NCI-H2227 (cell line): ENCODE data around the gene TEX48.

Experiments
- DNase-seq: peaks from one replicate; lab custom pipeline; 2025; ENCODE audit not compliant: unreplicated experiment; lab: John Stamatoyannopoulos, UW

TEX48 gene

GRCh38 chr9:114694146-114694545, 12.2 kb upstream of the TEX48 start:
- DNase-seq = no peak

- no peak for DNase-seq
These were observed 11.4 kb upstream of the TEX48 start for GRCh38 chr9:114693248-114693855.

- DNase-seq = no peak
These were observed 9.9 kb upstream of the TEX48 start for GRCh38 chr9:114691956-114692295.

DNA sequence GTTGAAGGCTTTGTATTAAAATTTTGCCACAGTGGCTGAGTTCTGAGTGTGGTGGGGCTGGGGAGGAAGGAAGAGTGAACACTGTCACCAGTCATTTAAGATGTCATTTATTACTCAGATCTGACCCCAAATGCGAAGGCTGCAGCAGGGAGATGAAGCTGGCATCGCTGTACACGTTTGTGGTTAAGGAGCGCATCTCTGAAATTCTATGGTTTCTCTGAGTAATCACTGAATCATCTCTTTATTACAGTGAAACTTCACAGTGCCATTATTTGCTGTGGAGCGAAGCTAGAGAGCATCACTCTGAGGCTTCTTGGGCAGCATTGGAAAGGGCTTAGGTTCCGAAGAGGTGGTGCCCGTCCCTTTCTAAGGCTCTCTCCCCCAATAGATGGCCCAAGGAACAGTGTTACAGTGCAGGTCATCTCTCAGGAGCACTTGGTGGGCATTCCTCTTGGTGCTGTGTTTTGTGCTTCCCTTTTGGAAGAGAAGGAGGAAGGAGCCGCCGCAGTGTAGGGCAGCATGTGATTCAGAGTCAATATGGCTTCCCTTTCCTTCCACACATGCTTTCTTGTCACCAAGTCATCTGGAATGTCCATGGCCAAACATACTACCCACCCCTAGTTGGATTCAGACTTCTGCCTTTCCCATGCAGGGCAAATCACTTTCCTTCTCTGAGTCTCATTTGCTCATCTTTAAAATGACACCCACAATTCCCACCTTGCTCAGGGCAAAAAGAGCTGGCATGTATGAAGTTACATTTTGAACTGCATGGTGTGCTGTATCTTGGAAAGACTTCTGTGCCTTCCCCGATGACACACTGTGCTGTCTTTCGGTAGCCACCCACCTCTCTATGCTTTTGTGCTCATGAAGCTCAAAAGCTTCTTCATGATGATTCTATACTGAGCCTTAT, 9.3 kb upstream of the TEX48 start:
- DNase-seq = no peak

DNA sequence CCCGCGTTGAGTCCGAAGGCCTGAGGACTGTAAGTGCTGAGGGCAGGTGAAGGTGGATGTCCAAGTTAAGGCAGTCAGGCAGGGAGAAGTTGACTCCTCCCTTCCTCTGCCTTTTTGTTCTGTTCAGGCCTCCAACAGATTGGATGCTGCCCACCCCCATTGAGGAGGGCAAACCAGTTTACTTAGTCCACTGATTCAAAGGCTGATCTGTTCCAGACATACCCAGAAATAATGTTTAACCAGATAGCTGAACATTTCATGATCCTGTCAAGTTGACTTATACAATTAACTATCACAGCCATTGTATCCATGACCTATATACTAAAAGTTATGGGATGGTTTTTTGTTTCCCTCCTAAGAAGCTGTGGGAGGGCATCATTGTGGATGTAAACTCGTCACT, 8.3 kb upstream of the TEX48 start:
- DNase-seq = no peak

DNA sequence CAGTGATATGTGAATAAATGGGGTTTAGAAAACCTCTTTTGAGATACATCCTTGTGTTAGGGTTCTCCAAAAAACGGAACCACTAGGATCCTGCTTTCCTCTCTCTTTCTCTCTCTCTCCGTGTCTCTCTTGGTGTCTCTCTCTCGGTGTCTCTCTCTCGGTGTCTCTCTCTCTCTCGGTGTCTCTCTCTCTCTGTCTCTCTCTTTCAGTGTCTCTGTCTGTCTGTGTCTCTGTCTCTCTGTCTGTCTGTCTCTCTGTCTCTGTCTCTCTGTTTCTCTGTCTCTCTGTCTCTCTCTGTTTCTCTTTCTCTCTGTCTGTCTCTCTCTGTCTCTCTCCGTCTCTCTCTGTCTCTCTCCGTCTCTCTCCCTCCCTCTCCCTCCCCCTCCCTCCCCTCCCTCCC, 7.8 kb upstream of the TEX48 start:
- no peak for DNase-seq

DNA sequence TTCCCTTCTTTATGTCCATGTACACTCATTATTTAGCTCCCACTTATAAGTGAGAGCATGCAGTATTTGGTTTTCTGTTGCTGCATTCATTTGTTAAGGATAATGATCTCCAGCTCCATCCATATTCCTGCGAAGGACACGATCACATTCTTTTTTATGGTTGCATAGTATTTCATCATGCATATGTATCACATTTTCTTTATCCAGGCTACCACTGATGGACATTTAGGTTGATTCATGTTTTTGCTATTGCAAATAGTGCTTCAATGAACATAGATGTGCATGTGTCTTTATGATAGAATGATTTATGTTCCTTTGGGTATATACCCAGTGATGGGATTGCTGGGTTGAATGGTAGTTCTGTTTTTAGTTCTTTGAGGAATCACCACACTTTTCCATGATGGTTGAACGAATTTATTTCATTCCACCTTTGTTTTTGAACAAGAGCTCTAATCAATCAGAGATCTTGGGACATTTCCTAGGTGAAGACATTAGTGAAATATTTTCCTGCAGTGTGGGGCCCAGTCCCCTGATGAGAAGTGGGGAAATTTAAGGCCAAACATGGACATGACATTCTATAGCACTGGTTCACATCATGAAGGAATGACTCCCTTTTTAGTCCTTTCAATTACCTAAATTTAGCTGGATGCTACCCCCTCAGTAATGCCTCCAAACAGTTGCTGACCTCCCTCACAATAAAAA, 7.1 kb upstream of the TEX48 start:
- DNase-seq = no peak

GRCh38 chr9:114688379-114688778, 6.4 kb upstream of the TEX48 start:
- DNase-seq = no peak

DNA sequence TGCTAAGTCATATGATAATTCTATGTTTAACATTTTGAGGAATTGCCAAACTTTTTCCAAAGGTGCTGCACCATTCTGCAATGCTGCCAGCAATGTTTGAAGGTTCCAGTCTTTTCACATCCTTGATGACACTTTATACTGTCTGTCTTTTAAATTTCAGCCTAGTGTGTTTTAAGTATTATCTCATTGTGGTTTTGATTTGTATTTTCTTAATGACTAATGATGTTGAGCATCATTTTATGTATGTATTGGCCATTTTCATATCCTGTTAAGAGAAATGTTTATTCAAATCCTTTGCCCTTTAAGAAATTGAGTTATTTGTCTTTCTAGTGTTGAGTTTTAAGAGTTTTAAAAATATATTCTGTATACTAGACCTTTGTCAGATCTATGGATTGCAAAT, 5.0 kb upstream of the TEX48 start:
- no peak for DNase-seq

DNA sequence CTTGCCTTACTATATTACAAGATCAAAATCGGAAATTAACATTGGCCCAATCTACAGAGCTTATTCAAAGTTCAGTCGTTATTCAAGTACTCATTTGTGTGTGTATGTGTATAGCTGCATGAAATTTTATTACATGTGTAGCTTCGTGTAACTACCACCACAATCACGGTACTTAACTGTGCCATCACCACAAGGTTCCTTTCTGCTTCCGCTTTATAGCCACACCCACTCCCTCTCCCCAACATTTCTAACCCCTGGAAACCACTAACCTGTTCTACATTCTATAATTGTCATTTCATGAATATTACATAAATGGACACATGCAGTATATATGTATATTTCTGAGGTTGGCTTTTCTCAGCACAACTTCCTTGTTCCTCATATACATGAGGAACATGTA, 4.0 kb upstream of the TEX48 start:
- DNase-seq = no peak

GRCh38 chr9:114684036-114684435, 2.0 kb upstream of the TEX48 start:
- DNase-seq = no peak

DNA sequence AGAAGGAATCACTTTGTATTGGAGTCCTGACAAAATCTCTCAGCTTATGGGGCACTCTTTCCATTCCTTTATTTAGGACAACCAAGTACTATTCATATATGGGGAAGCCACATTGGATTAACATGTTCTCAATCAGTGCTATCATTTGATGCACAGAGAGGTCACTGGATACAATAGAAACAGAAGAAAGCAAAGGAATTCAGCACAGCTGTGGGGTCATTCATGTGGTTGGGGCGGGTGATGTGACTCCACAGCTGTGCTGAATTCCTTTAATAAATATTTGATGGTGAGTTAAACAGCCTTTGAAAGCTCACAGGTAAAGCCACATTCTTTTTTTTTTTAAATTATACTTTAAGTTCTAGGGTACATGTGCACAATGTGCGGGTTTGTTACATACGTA, 854 bp upstream of the TEX48 start:
- no peak for DNase-seq

GRCh38 chr9:114680259-114681001, 1.6 kb downstream of the TEX48 start:
- DNase-seq = no peak

GRCh38 chr9:114678795-114679194, 3.2 kb downstream of the TEX48 start:
- DNase-seq = no peak

- DNase-seq = no peak
These were observed 3.9 kb downstream of the TEX48 start for GRCh38 chr9:114678130-114678529.

GRCh38 chr9:114677418-114677817, 4.6 kb downstream of the TEX48 start:
- DNase-seq = peak; percentile 62

- no peak for DNase-seq
These were observed 5.1 kb downstream of the TEX48 start for GRCh38 chr9:114676901-114677300.

- DNase-seq = no peak
These were observed 7.0 kb downstream of the TEX48 start for GRCh38 chr9:114674798-114675540.

- no peak for DNase-seq
These were observed 7.8 kb downstream of the TEX48 start for GRCh38 chr9:114674076-114674797.

- no peak for DNase-seq
These were observed 10.4 kb downstream of the TEX48 start for GRCh38 chr9:114671605-114672004.
